ENCODE measurements around the gene RBPJL. TPM values are rescaled to one million over a fixed set of nuclear protein-coding genes. Genes with fewer than 3 reads are reported as not detected.
A peak's percentile ranks its signal among the peaks of the same experiment; 100 is the strongest.

Gene RBPJL
- total and polyA plus RNA-seq, 2 of the 13 experiments (the other 11 are each of a cell fraction or from before 2014, with no cell fraction given), result not detected

GRCh38 chr20:45311589-45312211 is 5.1 kb downstream of the RBPJL start (continued):
- TF ChIP-seq ZNF274 (CRISPR knock-in tag; IDR thresholded peaks at IDR 0.05) (peak; percentile 57; the same call in 1 of the 2 replicates), TCF12 (IDR thresholded peaks at IDR 0.05) (no peak), TCF12 (CRISPR knock-in tag; IDR thresholded peaks at IDR 0.05) (no peak), ZNF121 (CRISPR knock-in tag; IDR thresholded peaks at IDR 0.05) (peak; percentile 99), ZNF33B (CRISPR knock-in tag; IDR thresholded peaks at IDR 0.05) (0 out of 2 replicates have a peak, but pooled peaks have one; percentile 53), PRMT3 (CRISPR knock-in tag; IDR thresholded peaks at IDR 0.05; ENCODE audit: borderline replicate concordance, low read depth) (no peak), ZNF446 (CRISPR knock-in tag; IDR thresholded peaks at IDR 0.05) (0 out of 2 replicates have a peak, but pooled peaks have one; percentile 28), RAD21 (CRISPR knock-in tag; IDR thresholded peaks at IDR 0.05) (peak; percentile 75), ZNF598 (CRISPR knock-in tag; IDR thresholded peaks at IDR 0.05; ENCODE audit: borderline replicate concordance) (peak; percentile 48; the same call in 1 of the 2 replicates), ZNF710 (CRISPR knock-in tag; IDR thresholded peaks at IDR 0.05; ENCODE audit: borderline replicate concordance) (0 out of 2 replicates have a peak, but pooled peaks have one; percentile 36), ZNF331 (CRISPR knock-in tag; IDR thresholded peaks at IDR 0.05) (peak; percentile 56; the same call in 1 of the 2 replicates), ZNF777 (CRISPR knock-in tag; IDR thresholded peaks at IDR 0.05) (peak; percentile 71), STAG1 (CRISPR knock-in tag; IDR thresholded peaks at IDR 0.05) (peak; percentile 69), NFE2L2 (IDR thresholded peaks at IDR 0.05; ENCODE audit: low read length) (no peak), ZNF138 (CRISPR knock-in tag; IDR thresholded peaks at IDR 0.05; ENCODE audit: low read depth) (no peak), ZSCAN29 (CRISPR knock-in tag; conservative IDR thresholded peaks at IDR 0.05) (no peak)
- TF ChIP-seq, protein P1, sequence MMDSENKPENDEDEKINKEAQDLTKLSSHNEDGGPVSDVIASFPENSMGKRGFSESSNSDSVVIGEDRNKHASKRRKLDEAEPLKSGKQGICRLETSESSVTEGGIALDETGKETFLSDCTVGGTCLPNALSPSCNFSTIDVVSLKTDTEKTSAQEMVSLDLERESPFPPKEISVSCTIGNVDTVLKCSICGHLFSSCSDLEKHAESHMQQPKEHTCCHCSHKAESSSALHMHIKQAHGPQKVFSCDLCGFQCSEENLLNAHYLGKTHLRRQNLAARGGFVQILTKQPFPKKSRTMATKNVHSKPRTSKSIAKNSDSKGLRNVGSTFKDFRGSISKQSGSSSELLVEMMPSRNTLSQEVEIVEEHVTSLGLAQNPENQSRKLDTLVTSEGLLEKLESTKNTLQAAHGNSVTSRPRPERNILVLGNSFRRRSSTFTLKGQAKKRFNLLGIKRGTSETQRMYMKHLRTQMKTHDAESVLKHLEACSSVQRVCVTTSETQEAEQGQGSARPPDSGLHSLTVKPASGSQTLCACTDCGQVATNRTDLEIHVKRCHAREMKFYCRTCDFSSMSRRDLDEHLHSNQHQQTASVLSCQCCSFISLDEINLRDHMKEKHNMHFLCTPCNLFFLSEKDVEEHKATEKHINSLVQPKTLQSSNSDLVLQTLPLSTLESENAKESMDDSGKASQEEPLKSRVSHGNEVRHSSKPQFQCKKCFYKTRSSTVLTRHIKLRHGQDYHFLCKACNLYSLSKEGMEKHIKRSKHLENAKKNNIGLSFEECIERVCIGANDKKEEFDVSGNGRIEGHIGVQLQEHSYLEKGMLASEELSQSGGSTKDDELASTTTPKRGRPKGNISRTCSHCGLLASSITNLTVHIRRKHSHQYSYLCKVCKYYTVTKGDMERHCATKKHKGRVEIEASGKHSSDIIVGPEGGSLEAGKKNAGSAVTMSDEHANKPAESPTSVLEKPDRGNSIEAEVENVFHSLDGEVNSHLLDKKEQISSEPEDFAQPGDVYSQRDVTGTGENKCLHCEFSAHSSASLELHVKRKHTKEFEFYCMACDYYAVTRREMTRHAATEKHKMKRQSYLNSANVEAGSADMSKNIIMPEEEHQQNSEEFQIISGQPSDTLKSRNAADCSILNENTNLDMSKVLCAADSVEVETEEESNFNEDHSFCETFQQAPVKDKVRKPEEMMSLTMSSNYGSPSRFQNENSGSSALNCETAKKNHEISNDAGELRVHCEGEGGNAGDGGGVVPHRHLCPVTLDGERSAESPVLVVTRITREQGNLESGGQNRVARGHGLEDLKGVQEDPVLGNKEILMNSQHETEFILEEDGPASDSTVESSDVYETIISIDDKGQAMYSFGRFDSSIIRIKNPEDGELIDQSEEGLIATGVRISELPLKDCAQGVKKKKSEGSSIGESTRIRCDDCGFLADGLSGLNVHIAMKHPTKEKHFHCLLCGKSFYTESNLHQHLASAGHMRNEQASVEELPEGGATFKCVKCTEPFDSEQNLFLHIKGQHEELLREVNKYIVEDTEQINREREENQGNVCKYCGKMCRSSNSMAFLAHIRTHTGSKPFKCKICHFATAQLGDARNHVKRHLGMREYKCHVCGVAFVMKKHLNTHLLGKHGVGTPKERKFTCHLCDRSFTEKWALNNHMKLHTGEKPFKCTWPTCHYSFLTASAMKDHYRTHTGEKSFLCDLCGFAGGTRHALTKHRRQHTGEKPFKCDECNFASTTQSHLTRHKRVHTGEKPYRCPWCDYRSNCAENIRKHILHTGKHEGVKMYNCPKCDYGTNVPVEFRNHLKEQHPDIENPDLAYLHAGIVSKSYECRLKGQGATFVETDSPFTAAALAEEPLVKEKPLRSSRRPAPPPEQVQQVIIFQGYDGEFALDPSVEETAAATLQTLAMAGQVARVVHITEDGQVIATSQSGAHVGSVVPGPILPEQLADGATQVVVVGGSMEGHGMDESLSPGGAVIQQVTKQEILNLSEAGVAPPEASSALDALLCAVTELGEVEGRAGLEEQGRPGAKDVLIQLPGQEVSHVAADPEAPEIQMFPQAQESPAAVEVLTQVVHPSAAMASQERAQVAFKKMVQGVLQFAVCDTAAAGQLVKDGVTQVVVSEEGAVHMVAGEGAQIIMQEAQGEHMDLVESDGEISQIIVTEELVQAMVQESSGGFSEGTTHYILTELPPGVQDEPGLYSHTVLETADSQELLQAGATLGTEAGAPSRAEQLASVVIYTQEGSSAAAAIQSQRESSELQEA (CRISPR knock-in tag; IDR thresholded peaks at IDR 0.05; ENCODE audit: not compliant biosample characterization), result peak; percentile 48
- TF ChIP-seq, protein P2, sequence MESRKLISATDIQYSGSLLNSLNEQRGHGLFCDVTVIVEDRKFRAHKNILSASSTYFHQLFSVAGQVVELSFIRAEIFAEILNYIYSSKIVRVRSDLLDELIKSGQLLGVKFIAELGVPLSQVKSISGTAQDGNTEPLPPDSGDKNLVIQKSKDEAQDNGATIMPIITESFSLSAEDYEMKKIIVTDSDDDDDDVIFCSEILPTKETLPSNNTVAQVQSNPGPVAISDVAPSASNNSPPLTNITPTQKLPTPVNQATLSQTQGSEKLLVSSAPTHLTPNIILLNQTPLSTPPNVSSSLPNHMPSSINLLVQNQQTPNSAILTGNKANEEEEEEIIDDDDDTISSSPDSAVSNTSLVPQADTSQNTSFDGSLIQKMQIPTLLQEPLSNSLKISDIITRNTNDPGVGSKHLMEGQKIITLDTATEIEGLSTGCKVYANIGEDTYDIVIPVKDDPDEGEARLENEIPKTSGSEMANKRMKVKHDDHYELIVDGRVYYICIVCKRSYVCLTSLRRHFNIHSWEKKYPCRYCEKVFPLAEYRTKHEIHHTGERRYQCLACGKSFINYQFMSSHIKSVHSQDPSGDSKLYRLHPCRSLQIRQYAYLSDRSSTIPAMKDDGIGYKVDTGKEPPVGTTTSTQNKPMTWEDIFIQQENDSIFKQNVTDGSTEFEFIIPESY (CRISPR knock-in tag; IDR thresholded peaks at IDR 0.05), result peak; percentile 90

Measured in HepG2 (cell line).